Measurements from ENCODE around the gene ZCCHC14. TPM values are rescaled to one million over a fixed set of nuclear protein-coding genes. Genes with fewer than 3 reads are reported as not detected.

Gene ZCCHC14
- total RNA-seq, 1 experiment from 2014 or later = not detected

- Histone ChIP-seq H3K36me3 (ENCODE audit: insufficient read depth, low read length) (no peaks in the 10 kb centered on the region), H3K27me3 (ENCODE audit: low read length) (no peaks in the 10 kb centered on the region), H3K9ac (ENCODE audit: low read length) (no peak overlapping the region), H3K9me3 (ENCODE audit: low read length) (no peaks in the 10 kb centered on the region), H3K4me1 (ENCODE audit: low read length) (no peaks in the 10 kb centered on the region), H3K9me2 (replicated peaks; ENCODE audit: insufficient read depth, low read length) (no peaks in the 10 kb centered on the region), H3K4me3 (ENCODE audit: low read length) (no peak overlapping the region), H3K4me2 (ENCODE audit: low read depth, low read length, poor library complexity, severe bottlenecking) (no peak overlapping the region), H4K20me1 (ENCODE audit: insufficient read depth, low read depth, low read length) (no peaks in the 10 kb centered on the region), H3K27ac (ENCODE audit: low read length) (no peak overlapping the region), H3K79me2 (ENCODE audit: low read length) (no peaks in the 10 kb centered on the region), H2AFZ (ENCODE audit: low read length) (no peak overlapping the region)
- no peak for DNase-seq
Measured at GRCh38 chr16:87471278-87472141, 21.3 kb downstream of the ZCCHC14 start.

GRCh38 chr16:87470332-87470731 is 22.5 kb downstream of the ZCCHC14 start:
- Histone ChIP-seq H3K27me3 (ENCODE audit: low read length) (no peaks in the 10 kb centered on the region), H3K79me2 (ENCODE audit: low read length) (no peaks in the 10 kb centered on the region), H3K9me3 (ENCODE audit: low read length) (no peaks in the 10 kb centered on the region), H3K27ac (ENCODE audit: low read length) (no peak overlapping the region), H3K9ac (ENCODE audit: low read length) (no peak overlapping the region), H3K4me1 (ENCODE audit: low read length) (no peaks in the 10 kb centered on the region), H4K20me1 (ENCODE audit: insufficient read depth, low read depth, low read length) (no peaks in the 10 kb centered on the region), H3K4me2 (ENCODE audit: low read depth, low read length, poor library complexity, severe bottlenecking) (no peak overlapping the region), H3K9me2 (replicated peaks; ENCODE audit: insufficient read depth, low read length) (no peaks in the 10 kb centered on the region), H3K36me3 (ENCODE audit: insufficient read depth, low read length) (no peaks in the 10 kb centered on the region), H2AFZ (ENCODE audit: low read length) (no peak overlapping the region), H3K4me3 (ENCODE audit: low read length) (no peak overlapping the region)
- no peak for DNase-seq

DNA sequence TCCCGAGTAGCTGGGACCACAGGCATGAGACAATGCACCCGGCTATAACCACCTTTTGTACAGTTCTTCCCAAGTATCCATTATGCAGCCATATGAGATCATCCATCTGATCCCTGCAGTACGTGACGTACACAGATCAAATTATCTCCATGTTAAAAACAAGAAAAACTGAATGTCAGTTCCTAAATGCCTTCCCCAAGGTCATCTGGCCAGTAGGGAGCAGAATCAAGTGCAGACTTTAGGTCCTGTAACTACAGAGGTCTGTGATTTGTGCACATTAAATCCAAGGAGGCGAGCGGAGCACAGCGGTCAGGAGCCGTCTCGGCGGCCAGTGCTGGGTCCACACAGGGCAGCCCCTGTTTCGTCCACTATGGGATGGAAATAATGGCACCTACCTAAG is 23.7 kb downstream of the ZCCHC14 start:
- Histone ChIP-seq H3K4me3 (ENCODE audit: low read length) (no peak overlapping the region), H3K79me2 (ENCODE audit: low read length) (no peaks in the 10 kb centered on the region)
- DNase-seq = no peak

GRCh38 chr16:87468550-87468949 is 24.3 kb downstream of the ZCCHC14 start:
- Histone ChIP-seq H4K20me1 (ENCODE audit: insufficient read depth, low read depth, low read length) (no peaks in the 10 kb centered on the region), H3K79me2 (ENCODE audit: low read length) (no peaks in the 10 kb centered on the region), H3K9me2 (replicated peaks; ENCODE audit: insufficient read depth, low read length) (no peaks in the 10 kb centered on the region), H3K9me3 (ENCODE audit: low read length) (no peaks in the 10 kb centered on the region), H3K27me3 (ENCODE audit: low read length) (no peaks in the 10 kb centered on the region), H3K9ac (ENCODE audit: low read length) (no peak overlapping the region), H3K36me3 (ENCODE audit: insufficient read depth, low read length) (no peaks in the 10 kb centered on the region), H2AFZ (ENCODE audit: low read length) (no peak overlapping the region), H3K4me3 (ENCODE audit: low read length) (no peak overlapping the region), H3K4me1 (ENCODE audit: low read length) (no peaks in the 10 kb centered on the region), H3K4me2 (ENCODE audit: low read depth, low read length, poor library complexity, severe bottlenecking) (no peak overlapping the region), H3K27ac (ENCODE audit: low read length) (no peak overlapping the region)
- DNase-seq = no peak

More for the DNA sequence above, 23.7 kb downstream of the ZCCHC14 start:
- H3K9ac ChIP-seq (ENCODE audit: low read length) = no peak overlapping the region
- H3K9me3 ChIP-seq (ENCODE audit: low read length) = no peaks in the 10 kb centered on the region
- H2AFZ ChIP-seq (ENCODE audit: low read length) = no peak overlapping the region
- no peaks in the 10 kb centered on the region for H4K20me1 ChIP-seq (ENCODE audit: insufficient read depth, low read depth, low read length)
- no peaks in the 10 kb centered on the region for H3K27me3 ChIP-seq (ENCODE audit: low read length)
- H3K9me2 ChIP-seq (replicated peaks; ENCODE audit: insufficient read depth, low read length) = no peaks in the 10 kb centered on the region
- H3K27ac ChIP-seq (ENCODE audit: low read length) = no peak overlapping the region
- no peaks in the 10 kb centered on the region for H3K4me1 ChIP-seq (ENCODE audit: low read length)
- H3K36me3 ChIP-seq (ENCODE audit: insufficient read depth, low read length) = no peaks in the 10 kb centered on the region
- no peak overlapping the region for H3K4me2 ChIP-seq (ENCODE audit: low read depth, low read length, poor library complexity, severe bottlenecking)

GRCh38 chr16:87466975-87467501 is 25.8 kb downstream of the ZCCHC14 start:
- Histone ChIP-seq H3K9ac (ENCODE audit: low read length) (no peak overlapping the region), H3K79me2 (ENCODE audit: low read length) (no peaks in the 10 kb centered on the region), H3K4me2 (ENCODE audit: low read depth, low read length, poor library complexity, severe bottlenecking) (no peak overlapping the region), H2AFZ (ENCODE audit: low read length) (no peak overlapping the region), H3K9me3 (ENCODE audit: low read length) (no peaks in the 10 kb centered on the region), H3K4me3 (ENCODE audit: low read length) (no peak overlapping the region), H3K27me3 (ENCODE audit: low read length) (no peaks in the 10 kb centered on the region), H4K20me1 (ENCODE audit: insufficient read depth, low read depth, low read length) (no peaks in the 10 kb centered on the region), H3K9me2 (replicated peaks; ENCODE audit: insufficient read depth, low read length) (no peaks in the 10 kb centered on the region), H3K36me3 (ENCODE audit: insufficient read depth, low read length) (no peaks in the 10 kb centered on the region), H3K4me1 (ENCODE audit: low read length) (no peaks in the 10 kb centered on the region), H3K27ac (ENCODE audit: low read length) (no peak overlapping the region)
- no peak for DNase-seq

GRCh38 chr16:87465879-87466278 is 26.9 kb downstream of the ZCCHC14 start:
- H2AFZ ChIP-seq (ENCODE audit: low read length) = no peak overlapping the region
- H3K9me2 ChIP-seq (replicated peaks; ENCODE audit: insufficient read depth, low read length) = no peaks in the 10 kb centered on the region
- H3K4me1 ChIP-seq (ENCODE audit: low read length) = peaks cover 5% of the 10 kb centered on the region
- H4K20me1 ChIP-seq (ENCODE audit: insufficient read depth, low read depth, low read length) = no peaks in the 10 kb centered on the region
- no peak overlapping the region for H3K4me2 ChIP-seq (ENCODE audit: low read depth, low read length, poor library complexity, severe bottlenecking)
- no peak for DNase-seq
- H3K79me2 ChIP-seq (ENCODE audit: low read length) = no peaks in the 10 kb centered on the region
- H3K9me3 ChIP-seq (ENCODE audit: low read length) = no peaks in the 10 kb centered on the region
- no peak overlapping the region for H3K4me3 ChIP-seq (ENCODE audit: low read length)
- no peak overlapping the region for H3K9ac ChIP-seq (ENCODE audit: low read length)
- no peaks in the 10 kb centered on the region for H3K36me3 ChIP-seq (ENCODE audit: insufficient read depth, low read length)
- no peaks in the 10 kb centered on the region for H3K27me3 ChIP-seq (ENCODE audit: low read length)
- no peak overlapping the region for H3K27ac ChIP-seq (ENCODE audit: low read length)

DNA sequence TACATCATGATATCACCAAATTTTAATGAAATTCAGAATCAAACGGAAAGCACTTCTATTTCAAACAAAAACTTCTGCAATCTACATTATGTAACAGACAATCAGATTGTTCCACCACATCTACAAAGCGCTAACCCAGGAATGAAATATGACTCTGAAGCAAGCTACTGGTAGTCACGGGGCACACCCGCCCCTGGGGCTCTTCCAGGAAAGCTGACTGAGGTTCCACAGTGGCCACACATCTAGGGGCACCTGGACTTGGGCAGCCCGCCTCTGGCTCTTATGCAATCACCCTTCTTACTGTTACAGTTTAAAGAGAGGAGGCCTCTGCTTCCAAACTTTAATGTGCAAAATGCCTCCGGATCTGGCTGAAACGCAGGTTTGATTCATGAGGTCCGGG is 27.5 kb downstream of the ZCCHC14 start:
- H3K36me3 ChIP-seq (ENCODE audit: insufficient read depth, low read length) = no peaks in the 10 kb centered on the region
- H3K4me1 ChIP-seq (ENCODE audit: low read length) = peaks cover 5% of the 10 kb centered on the region
- H3K27ac ChIP-seq (ENCODE audit: low read length) = no peak overlapping the region
- no peak overlapping the region for H2AFZ ChIP-seq (ENCODE audit: low read length)
- no peaks in the 10 kb centered on the region for H3K27me3 ChIP-seq (ENCODE audit: low read length)
- H3K4me2 ChIP-seq (ENCODE audit: low read depth, low read length, poor library complexity, severe bottlenecking) = no peak overlapping the region
- H3K9me3 ChIP-seq (ENCODE audit: low read length) = no peaks in the 10 kb centered on the region
- H3K9me2 ChIP-seq (replicated peaks; ENCODE audit: insufficient read depth, low read length) = no peaks in the 10 kb centered on the region
- H3K4me3 ChIP-seq (ENCODE audit: low read length) = no peak overlapping the region
- no peaks in the 10 kb centered on the region for H3K79me2 ChIP-seq (ENCODE audit: low read length)
- DNase-seq = no peak
- no peak overlapping the region for H3K9ac ChIP-seq (ENCODE audit: low read length)
- H4K20me1 ChIP-seq (ENCODE audit: insufficient read depth, low read depth, low read length) = no peaks in the 10 kb centered on the region

- Histone ChIP-seq H3K9ac (ENCODE audit: low read length) (no peak overlapping the region), H3K4me2 (ENCODE audit: low read depth, low read length, poor library complexity, severe bottlenecking) (no peak overlapping the region), H3K27me3 (ENCODE audit: low read length) (no peaks in the 10 kb centered on the region), H3K36me3 (ENCODE audit: insufficient read depth, low read length) (no peaks in the 10 kb centered on the region), H3K27ac (ENCODE audit: low read length) (no peak overlapping the region), H3K4me3 (ENCODE audit: low read length) (no peak overlapping the region), H3K9me3 (ENCODE audit: low read length) (no peaks in the 10 kb centered on the region), H4K20me1 (ENCODE audit: insufficient read depth, low read depth, low read length) (no peaks in the 10 kb centered on the region), H3K9me2 (replicated peaks; ENCODE audit: insufficient read depth, low read length) (no peaks in the 10 kb centered on the region), H3K4me1 (ENCODE audit: low read length) (peaks cover 5% of the 10 kb centered on the region), H3K79me2 (ENCODE audit: low read length) (no peaks in the 10 kb centered on the region), H2AFZ (ENCODE audit: low read length) (no peak overlapping the region)
- DNase-seq = no peak
Measured at GRCh38 chr16:87464691-87465300, 28.0 kb downstream of the ZCCHC14 start.

Measured in Karpas-422 (cell line).